AG08395 (cell line): ENCODE measurements around the gene EDN1.
"Not testable (repeated sequence)": the region's sequence is repeated elsewhere in the genome, so short reads cannot be mapped to it uniquely, and the experiment has no call there.

Source experiments
- DNase-seq: peaks from one replicate; pipeline ENCODE4 v3.0.0; 2012; ENCODE audit warnings: mixed read lengths, low spot score

Gene EDN1

GRCh38 chr6:12294851-12295536 is 4.8 kb downstream of the EDN1 start:
- DNase-seq: peak; percentile 7

GRCh38 chr6:12295558-12296254 is 5.5 kb downstream of the EDN1 start:
- DNase-seq: no peak

DNA sequence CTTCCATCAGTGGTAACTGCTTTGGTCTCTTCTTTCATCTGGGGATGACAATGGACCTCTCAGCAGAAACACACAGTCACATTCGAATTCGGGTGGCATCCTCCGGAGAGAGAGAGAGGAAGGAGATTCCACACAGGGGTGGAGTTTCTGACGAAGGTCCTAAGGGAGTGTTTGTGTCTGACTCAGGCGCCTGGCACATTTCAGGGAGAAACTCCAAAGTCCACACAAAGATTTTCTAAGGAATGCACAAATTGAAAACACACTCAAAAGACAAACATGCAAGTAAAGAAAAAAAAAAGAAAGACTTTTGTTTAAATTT is 6.1 kb downstream of the EDN1 start:
- DNase-seq: peak; percentile 93

GRCh38 chr6:12296604-12297003 is 6.4 kb downstream of the EDN1 start:
- peak; percentile 6 for DNase-seq

DNA sequence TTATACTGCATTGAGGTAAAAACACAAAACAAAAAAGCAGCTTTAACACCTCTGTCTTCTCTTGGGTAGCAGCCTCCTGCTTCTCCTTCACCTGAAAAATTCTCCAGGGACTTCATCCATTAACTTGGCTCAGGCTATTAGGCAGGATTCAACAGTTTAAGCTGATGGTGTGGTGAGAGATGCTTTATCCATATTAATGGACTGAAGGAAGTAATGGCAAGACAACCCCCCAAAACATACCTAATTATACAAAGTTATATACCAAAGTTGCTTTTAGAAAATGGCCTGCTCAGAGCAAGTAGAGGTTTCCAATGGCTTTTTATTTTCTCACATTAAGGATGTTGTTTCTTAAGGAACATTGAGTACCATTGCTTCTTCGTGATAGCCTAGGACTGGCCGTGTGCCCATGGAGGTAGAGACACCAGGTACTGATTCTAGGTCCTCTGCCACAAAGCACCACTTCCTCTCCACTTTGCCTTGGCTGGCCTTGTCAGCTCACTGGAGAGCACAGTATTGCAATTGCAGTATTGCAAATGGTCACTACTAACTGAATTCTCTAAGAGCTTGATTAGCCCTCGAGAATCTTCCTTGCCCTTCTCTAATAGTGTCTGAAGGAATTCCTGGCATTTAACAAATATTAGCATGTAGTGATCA is 7.3 kb downstream of the EDN1 start:
- no peak for DNase-seq

GRCh38 chr6:12298017-12298978 is 8.1 kb downstream of the EDN1 start:
- DNase-seq: no peak

GRCh38 chr6:12298995-12299394 is 8.8 kb downstream of the EDN1 start:
- no peak for DNase-seq

- no peak for DNase-seq
Observed at GRCh38 chr6:12301018-12301417, 10.9 kb downstream of the EDN1 start.

GRCh38 chr6:12304487-12304886 is 14.3 kb downstream of the EDN1 start:
- DNase-seq: no peak

GRCh38 chr6:12309070-12309469 is 18.9 kb downstream of the EDN1 start:
- DNase-seq: no peak

- no peak for DNase-seq
Observed at GRCh38 chr6:12311106-12311505, 20.9 kb downstream of the EDN1 start.

DNA sequence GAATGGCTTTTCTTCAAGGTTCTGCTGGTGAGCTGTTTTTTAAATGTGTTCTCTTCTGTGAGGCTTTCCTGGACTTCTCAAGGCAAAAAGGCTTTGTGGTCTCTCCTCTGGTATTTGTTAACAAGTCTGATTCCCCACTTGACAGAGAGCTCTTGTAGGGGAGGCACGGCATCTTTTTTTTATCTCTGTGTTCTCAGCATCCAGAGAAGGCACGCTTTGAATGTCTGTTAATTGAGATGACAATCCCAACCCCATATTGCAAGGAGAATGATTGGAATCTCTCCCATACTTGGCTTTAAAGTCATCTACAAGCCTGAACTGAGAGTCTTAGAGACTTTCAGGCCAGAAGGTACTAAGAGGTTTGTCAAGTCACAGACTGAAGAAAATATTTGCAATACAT is 22.6 kb downstream of the EDN1 start:
- DNase-seq: peak; percentile 77

- no peak for DNase-seq
Observed at GRCh38 chr6:12313306-12313991, 23.3 kb downstream of the EDN1 start.

DNA sequence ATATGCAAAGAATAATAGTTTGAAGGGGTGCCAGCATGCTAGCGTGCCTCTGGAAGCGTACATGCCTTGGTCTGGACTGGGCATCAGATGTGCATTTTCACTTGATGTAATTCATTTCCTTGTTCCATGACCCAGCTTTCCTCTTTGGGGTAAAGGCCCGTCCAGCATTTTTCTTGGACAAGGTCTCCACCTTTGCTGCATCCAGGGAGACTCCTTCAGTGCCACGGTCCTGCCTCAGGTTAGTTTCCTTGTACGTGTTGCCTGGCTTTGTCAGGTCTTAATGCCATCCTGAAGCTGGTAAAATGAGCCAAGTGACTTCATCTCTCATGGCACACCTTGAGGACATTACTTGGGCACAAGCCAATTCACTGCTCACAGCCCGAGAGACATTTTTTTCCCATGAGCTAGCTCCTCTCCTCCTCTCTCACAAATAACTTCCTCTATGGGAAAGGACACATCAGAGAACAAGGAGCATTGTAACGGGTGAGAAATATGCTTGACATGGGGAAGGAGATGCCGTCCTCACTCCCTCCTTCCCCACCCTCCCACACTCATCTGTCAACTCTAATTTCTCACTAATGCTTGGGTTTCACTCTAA is 23.9 kb downstream of the EDN1 start:
- peak; percentile 62 for DNase-seq

DNA sequence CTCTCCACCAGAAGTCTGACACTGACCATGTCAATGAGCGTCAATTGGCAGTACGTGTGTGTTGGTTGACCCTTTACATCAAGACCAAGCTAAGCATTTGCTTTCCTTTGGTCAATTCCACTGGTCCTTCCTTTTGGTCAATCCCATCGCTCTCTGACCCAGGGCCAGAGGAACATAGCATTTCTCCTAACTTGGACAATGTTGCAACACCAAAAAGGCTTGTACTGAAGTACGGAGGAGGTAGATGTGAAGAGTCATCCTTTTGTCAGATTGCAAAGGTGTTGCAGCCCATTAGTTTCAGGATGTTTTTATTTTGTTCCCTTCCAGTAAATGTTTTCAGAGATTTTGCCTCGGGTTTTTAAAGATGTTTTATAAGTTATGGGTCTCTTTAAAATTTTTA is 24.6 kb downstream of the EDN1 start:
- DNase-seq: no peak

GRCh38 chr6:12315292-12316081 is 25.3 kb downstream of the EDN1 start:
- no peak for DNase-seq

DNA sequence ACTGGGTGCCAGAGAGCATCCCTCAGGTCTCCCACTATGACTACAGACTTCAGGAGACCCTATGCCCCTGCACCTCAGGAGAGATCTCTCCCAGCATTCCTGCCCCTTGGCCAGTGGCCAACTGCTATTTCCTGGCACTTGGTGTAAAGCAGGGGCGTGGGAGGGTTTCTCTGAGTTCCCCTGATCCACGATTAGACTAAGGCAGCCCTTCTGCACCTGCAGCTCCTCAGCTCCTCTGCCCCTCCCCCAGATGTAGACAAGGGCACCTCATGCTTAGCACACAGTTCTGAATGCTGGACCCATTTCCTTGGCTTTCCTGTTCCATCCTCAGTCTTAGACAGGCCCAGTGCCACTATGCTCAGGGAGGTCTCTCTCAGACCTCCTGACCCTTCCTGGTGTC is 28.6 kb downstream of the EDN1 start:
- no peak for DNase-seq

- not testable (repeated sequence) for DNase-seq
Observed at GRCh38 chr6:12320074-12320473, 29.9 kb downstream of the EDN1 start.

- DNase-seq: peak; percentile 24
Observed at GRCh38 chr6:12324099-12324498, 33.9 kb downstream of the EDN1 start.

GRCh38 chr6:12324748-12325147 is 34.6 kb downstream of the EDN1 start:
- no peak for DNase-seq
